ENCODE results near the gene DNMT1.

- TF ChIP-seq CTCF (IDR thresholded peaks at IDR 0.05): no peak
- TF ChIP-seq POLR2A (IDR thresholded peaks at IDR 0.05): no peak
Measured at GRCh38 chr19:10141973-10142372, 52.8 kb downstream of the DNMT1 start.

Data from right lobe of liver (tissue), 4 donors.